ENCODE measurements around the gene HELB.

The HELB gene

DNA sequence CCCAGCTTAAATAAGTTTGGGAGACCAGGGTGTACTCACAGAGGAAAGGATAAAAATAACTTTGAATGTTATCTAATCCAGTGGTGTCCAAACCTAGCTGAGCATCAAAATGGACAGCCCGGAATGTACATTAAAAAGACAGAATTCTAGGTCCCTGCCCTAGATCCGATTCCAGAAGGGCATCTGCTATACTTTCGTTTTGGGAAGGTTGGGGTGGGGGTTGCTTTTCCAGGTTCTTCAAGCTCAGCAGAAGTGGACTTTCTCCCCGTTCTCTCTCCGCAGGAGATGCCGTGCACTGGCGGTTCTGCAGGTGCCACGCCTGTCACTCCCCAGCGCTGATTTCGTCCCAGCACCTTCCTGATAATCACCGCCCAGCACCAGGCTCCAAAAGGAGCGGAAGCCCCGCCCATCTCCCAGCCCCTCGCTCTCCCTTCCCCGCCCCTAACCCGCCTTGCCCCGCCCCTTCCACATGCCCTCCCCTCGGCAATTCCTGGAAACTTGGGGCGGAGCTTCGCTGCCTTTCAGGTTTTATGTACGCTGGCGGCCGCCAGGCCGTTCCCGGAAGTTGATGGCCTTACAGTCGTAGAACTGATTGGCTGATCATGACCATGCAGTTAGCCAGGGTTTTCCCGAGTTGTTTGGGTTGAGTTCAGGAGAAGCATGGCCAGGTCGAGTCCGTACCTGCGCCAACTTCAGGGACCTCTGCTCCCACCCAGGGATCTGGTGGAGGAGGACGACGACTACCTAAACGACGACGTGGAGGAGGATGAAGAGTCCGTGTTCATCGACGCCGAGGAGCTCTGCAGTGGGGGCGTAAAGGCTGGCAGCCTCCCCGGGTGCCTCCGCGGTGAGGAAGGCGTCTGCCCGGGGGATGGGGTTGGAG is at the start of gene HELB:
Gene HELB, plus strand, starts transcription at position 550 of the 883 bp plus-strand sequence. Its CDS starts 111 bp downstream, at position 661.
- DNase-seq = peak; percentile 99

DNA sequence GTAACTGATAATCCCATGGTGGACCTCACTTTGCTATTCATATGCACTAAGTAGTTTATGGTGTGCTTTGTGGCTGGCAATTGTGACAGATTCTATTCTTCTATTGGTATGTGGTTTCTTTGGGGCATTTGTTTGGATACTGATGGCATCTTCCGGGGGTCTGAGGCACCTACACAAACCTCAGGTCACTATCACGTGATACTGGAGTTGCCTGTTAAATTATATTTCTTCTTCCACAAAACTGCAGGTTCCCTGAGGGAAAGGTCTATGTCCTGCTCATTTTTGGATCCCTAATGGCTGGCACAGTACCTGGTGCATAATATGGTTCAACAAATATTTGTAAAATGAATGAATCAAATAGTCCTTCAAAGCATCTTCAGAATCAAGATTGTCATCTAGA is 49.5 kb upstream of the HELB start:
- DNase-seq = no peak

DNA sequence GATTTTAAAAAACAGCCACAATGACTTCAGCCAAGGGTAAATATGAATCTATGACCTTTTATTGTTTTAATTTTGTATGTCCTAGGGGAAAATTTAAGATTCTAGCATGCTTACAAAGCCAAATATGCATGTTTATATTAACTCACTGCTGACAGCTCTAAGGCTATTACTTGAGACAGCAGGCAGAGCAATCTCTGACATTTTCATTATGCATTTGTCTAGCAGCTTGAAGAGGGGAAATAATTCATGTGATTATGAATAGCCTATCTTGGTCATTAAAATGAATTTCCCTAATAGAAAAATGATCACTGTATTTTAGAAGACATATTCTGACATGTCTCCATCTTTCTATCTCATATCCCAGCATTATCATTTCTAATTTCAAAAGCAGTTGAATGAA is 46.6 kb upstream of the HELB start:
- DNase-seq = no peak

DNA sequence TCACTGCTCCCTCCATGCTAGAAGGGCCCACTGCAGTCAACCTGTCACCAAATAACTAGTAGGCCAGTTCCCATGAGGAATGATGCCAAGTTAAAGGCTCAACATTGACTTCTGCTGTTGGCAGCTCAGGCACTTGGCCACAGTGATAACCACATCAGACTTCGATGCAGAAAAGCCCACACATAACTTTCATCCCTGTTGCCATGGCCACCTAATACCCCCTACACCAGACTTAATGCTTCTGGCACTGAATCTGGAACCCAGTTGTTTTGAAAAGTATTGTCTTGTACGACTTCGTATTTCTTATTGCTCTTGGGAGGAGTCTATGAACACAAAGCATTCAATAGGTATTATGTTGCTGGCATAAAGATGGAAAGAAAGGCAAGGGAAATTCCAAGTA is 44.3 kb upstream of the HELB start:
- no peak for DNase-seq

DNA sequence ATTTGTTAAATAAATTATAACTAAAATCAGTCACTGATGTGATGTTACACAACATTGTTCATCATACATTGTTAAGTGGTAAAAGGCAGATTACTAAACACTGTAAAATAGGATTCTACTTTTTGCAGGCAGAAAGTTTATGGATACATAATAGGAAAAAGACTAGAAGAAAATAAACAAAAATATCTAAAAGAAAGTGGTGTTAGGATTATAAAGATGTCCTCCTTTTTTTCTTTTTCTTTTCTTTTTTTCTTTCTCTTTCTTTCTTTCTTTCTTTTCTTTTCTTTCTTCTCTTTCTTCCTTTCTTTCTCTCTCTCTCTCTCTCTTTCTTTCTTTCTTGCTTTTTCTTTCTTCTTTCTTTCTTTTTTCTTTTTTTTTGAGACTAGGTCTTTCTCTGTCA is 39.6 kb upstream of the HELB start:
- DNase-seq = no peak

DNA sequence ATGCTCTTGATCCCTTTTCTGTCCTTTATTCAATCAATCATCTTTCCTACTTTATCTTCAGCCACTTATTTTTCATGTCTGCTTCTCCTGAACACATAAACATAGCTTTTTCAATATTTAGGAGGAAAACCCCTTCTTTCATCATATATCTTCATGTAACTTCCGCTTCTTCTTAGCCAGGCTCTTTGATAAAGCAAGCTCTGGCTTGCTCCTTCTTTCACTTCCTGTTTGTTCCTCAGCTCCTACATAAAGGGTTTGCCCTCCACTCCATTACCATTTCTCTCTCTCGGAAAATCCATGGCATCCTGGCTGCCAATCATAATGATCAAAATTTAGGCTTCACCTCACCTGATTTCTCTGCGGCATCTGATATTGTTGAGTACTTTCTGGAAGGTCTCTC is 33.7 kb upstream of the HELB start:
- peak; percentile 93 for DNase-seq

DNA sequence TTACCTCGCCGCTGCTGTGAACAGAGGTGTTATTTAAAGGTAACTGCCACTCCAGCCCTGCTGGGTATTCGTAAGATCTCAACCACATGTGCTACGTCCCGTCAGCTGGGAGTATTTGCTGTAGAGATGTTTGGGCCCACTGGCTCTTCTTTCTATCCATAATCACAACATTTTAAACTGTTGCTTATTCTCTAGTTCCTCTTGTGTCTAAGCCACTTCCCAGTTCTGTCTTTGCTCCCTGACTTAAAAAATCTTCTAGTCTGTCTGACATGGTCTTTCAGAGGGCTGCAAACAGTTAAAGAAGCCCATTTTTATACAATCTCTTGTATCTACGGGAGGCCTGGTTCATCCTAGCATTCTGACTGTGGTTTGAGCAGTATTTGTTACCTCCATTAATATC is 33.2 kb upstream of the HELB start:
- DNase-seq = peak; percentile 51

DNA sequence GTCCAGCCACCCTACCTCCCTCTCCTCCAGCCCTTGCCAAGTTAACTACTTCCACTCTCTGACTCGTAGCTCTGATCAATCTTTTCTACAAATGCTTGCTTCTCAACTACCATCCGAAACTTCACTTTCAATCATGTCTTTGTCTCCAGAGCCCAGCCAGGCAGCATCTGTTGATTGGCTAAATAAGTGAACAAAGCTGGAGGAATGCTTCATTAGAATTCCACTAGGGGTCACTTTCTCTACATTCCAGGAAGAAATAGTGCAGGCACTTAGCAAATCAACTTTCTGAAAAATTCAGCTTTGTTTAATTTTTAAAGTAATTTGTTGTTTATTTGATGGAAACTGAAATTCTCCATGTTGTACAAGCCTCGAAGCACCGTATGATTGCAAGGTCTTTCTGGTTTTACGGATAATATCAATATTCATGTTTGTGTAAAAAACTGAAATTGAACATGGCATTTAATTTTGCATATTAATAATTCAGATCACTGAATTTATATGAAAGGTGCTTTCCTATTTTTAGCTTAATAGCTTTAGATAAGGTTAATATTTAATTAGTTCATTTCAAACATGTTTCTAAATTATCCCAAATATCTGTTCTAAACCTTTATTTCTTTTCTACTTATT is 32.4 kb upstream of the HELB start:
- DNase-seq = peak; percentile 67

DNA sequence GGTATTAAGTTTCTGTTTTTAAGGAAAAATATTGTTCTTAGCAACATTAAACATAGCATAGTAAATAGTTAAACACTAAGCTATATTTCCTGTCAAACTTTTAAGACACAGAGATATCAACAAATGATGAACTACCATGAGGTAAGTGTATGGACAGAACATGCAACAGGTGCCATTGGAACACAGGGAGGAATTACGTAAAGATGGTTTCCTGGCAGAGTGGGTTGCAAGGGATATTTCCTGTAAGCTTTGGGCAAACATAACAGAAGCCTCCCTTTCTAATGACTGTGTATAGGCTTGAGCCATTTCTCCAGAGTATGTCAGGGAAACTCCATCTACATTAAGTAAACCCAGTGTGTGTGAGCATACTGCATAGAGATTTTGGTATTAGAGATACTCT is 31.7 kb upstream of the HELB start:
- DNase-seq = no peak

DNA sequence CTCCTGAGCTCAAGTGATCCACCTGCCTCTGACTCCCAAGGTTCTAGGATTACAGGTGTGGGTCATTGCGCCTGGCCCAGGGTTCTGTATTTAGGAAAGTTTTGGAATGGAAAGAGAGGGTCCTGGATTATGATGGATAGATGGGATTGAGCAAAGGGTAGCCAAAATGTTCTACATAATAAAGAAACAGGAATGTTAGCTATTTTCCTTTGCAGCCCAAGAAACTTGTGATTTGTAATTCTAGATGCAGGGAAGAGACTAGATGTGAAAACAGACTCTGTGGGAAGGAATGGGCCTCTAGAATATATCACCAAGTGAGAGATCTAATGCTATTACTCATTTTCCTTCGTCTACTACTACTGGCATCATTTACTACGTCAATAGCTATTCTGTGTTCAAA is 29.6 kb upstream of the HELB start:
- DNase-seq = no peak

DNA sequence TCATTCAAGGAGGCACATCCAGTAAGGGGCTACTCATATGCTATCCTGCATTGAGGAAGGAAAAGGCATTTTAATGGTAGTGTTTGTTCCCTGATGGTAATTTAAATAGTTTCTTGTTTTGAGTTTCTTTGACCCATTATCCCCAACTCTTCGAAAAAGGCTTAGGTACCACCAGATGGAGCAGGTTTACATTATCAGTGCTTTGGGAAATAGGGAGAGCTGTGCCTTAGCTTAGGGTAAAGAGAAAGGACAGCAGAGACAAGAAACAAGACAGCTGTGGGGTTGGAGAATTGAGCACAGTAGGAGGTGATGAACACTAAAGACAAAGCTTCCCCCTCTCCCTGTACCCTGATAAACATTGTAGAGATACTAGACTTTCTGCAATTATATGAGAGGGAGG is 29.1 kb upstream of the HELB start:
- DNase-seq = no peak

DNA sequence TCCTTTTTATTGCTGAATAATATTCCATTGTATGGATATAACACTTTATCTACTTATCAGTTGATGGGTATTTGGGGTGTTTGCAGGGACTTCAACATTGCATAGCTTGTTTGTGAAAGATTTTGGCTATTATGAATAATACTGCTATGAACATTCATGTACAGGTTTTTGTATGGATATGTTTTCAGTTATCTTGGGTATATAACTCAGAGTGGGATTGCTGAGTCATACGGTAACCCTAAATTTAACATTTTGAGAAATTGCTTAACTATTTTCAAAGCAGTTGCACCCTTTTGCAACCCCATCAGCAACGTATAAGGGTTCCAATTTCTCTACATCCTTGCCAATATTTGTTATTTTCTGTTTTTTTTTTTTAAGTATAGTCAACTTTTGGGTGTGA is 27.3 kb upstream of the HELB start:
- DNase-seq = no peak

DNA sequence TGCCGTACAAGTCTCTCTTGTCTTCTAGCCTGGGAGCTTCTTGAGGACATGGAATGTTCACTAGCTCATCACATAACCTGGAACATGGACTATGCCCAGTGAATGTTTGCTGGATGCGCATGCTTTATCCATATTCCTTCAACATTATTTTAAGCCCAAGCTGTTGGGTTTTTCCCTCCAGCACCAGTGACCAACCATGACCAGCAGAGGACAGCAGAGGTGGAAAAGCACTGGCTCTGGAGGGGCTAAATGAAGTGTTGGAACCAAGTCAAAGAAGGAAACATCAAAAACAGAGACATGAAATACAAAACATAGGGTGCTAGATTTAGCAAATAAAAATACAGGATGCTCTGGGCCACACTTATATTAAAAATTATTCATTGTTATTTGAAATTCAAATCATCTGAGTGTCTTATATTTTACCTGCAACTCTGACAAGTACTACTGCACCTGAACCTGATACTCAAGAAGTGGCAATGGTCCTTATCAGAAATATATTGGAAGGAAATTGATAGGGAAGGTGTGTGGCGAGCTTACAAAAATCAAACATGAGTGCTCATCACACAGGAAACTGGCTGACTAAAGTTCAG is 23.1 kb upstream of the HELB start:
- DNase-seq = peak; percentile 27

DNA sequence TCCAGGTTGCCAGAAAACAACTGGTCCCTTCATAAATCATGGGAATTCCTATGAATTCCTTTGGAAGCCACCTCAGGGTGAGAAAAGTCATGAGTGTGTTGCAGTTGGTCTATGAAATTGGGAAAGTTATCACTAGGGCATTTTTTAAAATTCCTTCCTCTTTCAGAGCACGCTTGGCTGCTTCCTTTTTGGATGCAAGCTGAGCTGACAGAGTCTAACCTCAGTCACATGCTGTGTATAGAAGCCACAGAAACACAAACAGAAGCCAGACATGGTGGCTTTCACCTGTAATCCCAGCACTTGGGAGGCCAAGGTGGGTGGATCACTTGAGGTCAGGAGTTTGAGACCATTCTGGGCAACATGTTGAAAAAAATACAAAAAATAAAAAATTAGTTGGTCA is 21.7 kb upstream of the HELB start:
- peak; percentile 73 for DNase-seq

DNA sequence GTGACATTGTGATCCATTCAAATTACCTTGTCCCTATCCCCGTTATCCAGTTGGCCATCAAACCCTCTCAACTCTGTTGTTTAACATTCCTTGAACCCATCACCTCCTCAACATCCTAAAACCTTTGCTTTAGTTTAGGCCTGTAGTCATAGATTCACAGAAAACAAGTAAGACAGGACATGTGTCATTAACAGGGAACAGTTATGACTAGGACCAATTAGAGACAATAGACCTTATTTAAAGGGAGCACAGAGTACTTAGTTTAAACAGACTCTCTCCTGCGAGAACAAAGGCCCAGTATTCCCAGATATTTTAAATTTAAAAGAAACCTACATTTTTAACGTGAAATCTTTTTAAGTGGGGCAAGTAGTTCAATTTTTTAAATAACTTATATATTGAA is 20.0 kb upstream of the HELB start:
- no peak for DNase-seq

DNA sequence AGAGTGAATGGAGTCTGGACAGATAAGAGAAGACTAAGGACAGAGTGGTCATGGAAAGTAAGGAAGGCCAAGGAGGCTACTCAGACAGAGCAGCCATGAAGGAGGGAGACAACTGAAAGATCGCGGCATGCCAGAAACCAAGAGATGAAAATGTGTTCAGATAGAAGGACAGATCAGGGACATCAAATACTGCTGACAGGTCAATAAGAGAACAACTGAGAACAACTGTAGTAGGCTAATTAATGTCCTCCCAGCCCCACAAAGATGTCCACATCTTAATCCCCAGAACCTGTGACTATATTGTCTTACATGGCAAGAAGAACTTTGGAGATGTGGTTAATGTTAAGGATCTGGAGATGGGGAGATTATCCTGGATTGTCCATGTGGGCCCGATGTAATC is 15.0 kb upstream of the HELB start:
- no peak for DNase-seq

DNA sequence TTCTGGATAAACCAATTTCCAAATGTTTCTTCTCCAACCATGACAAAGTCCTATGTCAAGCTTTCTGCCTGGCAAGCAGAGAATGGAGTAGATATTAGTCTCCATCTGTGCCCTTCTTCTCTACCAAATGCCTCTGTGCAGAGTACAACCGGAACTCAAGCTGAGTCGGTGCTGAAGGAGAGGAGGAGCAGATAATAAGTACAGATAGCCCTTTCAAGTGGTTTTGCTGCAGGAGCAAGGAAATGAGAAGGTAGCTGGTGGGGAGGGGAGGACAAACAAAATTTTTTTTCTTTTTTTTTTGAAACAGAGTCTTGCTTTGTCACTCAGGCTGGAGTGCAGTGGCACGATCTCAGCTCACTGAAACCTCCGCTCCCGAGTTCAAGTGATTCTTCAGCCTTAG is 14.2 kb upstream of the HELB start:
- no peak for DNase-seq

DNA sequence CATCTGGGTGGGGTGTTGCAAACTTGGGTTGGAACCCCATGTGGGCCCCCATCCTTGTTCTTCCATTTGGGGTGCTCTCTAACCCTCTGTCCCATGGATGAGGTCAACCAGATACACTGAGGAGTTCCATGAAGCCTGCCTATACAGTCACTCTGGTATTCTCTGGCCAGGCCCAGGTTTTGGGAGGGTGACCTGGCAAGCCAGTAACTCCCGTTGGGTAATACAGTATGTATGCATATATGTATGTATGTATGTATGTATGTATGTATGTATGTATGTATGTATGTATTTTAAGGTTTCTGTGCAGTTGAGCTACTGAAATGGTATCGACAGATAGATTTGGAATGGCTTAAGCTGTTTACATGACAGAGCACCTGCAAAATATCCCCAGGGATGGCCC is 12.8 kb upstream of the HELB start:
- DNase-seq = no peak

DNA sequence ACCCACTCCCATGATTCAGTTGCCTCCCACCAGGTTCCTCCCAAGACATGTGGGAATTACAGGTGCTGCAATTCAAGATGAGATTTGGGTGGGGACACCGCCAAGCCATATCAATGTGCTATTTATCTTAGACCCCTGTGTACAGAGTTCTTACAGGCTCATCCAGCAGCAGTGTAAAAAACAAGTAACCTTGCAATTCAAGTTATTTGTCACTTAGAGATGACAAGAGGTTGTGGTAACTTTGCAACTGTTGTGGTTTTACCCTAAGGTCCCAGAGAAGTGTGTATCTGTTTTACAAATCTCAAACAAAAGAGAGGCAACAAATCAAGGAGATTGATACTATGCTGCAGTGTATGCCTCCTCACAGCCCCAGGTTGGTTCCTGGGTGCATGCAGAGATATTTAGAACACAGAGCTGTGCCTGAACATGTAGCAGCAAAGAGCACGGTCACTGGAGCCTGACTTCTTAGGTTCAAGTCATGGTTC is 11.5 kb upstream of the HELB start:
- DNase-seq = no peak

DNA sequence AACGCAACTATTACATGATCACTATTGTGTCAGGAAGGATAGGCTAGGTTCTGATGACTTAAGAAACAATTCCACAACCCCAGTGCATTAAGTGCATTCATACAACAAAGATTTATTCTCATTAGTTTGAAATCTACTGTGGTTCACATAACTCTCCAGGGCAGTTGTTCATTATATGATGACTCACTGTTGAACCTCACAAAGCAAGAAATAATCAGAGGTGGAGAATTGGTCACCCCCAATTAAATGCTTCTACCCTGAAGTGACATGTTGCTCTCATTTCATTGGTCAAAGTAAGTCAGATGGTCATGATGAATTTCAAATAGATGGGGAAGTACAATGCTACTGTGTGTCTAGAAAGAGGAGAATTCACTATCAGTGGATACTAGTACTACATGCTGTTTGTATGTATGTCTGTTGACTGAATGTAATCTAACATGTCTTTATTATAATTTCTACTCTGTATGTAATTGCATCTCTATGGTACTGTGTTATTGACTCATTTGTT is 6.1 kb upstream of the HELB start:
- no peak for DNase-seq

DNA sequence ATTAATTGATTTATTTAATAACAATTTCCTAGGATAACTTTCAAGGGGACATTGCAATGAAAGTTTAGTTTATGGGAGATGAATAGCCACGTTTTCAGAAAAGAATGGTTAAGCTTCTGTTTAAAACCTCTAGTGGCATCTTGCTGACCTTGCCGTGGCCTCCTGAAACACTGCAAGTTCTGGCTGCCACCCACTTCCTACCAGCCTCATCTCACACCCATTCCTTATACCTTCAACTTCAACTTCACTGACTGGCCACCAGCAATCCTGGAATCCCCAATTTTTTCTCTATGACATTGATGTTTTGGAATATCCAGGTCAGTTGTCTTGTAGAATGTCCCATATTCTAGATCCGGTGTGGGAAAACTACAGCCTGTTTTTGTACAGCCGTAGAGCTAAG is 5.2 kb upstream of the HELB start:
- DNase-seq = no peak

DNA sequence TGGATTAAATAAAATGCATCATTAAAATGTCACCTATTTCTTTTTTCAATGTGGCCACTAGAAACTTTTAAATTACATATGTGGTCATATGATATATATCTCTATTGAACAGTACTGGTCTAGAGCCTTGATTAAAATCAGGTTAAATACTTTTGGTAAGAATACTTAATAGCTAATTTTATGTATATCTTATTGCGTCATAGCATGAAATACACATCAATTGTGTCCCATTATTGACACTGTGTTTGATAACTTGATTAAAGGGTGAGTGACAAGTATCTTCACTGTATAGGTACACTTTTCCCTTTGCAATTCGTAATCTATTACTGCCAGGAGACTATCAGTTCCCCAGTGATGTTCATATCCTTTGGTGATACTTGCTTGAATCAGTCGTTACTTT is 4.4 kb upstream of the HELB start:
- no peak for DNase-seq

DNA sequence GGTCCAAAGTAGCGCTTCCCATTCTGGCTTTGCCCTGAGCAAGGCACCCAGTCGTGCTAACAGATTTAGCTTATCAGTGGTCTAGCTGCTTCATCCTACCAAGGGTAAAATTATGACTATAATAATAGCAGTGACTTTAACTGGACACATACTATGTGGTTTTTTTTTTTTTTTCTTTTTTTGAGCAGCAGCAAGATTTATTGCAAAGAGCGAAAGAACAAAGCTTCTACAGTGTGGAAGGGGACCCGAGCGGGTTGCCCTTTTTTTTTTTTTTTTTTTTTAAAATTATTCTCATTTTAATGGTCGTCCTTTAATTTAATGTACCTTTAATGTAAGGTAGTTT is 505 bp downstream of the HELB start:
- DNase-seq = no peak

DNA sequence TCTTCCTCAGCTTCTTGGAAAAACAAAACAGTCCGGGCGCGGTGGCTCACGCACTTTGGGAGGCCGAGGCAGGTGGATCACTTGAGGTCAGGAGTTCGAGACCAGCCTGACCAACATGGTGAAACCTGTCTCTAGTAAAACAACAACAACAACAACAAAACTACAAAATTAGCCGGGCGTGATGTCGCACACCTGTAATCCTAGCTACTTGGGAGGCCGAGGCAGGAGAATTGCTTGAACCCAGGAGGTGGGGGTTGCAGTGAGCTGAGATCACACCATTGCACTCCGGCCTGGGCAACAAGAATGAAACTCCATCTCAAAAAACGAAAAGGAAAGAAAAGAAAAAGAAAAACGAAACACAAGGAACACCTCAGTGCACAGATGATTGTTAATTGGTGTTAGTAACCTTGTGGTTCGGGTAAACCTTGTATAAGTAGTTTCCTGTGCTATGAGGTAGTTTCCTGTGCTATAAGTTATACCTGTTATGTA is 1.1 kb downstream of the HELB start:
- DNase-seq = peak; percentile 46

Measured in inflammatory macrophage treated with lipopolysaccharide for 4 hours (primary cell).